Panc1 (cell line): ENCODE measurements around the gene LRRFIP2.

ENCODE experiments used
- POLR2AphosphoS5 ChIP-seq: IDR thresholded peaks from 2 replicates; pipeline ENCODE4 v1.6.1; 2012; ENCODE audit warnings: mild to moderate bottlenecking, low read depth, low read length, moderate library complexity
- TF ChIP-seq, protein P1 (sequence below): fragments of 450-650 bp; IDR thresholded peaks from 2 replicates; pipeline ENCODE4 v1.5.1; 2017; ENCODE audit warnings: mild to moderate bottlenecking

GRCh38 chr3:37183375-37183831 is 9.0 kb upstream of the LRRFIP2 start:
- no peak for TF ChIP-seq POLR2AphosphoS5
- TF ChIP-seq, protein P1, sequence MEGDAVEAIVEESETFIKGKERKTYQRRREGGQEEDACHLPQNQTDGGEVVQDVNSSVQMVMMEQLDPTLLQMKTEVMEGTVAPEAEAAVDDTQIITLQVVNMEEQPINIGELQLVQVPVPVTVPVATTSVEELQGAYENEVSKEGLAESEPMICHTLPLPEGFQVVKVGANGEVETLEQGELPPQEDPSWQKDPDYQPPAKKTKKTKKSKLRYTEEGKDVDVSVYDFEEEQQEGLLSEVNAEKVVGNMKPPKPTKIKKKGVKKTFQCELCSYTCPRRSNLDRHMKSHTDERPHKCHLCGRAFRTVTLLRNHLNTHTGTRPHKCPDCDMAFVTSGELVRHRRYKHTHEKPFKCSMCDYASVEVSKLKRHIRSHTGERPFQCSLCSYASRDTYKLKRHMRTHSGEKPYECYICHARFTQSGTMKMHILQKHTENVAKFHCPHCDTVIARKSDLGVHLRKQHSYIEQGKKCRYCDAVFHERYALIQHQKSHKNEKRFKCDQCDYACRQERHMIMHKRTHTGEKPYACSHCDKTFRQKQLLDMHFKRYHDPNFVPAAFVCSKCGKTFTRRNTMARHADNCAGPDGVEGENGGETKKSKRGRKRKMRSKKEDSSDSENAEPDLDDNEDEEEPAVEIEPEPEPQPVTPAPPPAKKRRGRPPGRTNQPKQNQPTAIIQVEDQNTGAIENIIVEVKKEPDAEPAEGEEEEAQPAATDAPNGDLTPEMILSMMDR = no peak
